ENCODE data around the gene ABCA4. TPM values are rescaled to one million over a fixed set of nuclear protein-coding genes. Genes with fewer than 3 reads are reported as not detected.

The ABCA4 gene
- total and polyA plus RNA-seq, 7 donors, result 0.03 to 0.32 (median 0.09) TPM; not detected in 2

DNA sequence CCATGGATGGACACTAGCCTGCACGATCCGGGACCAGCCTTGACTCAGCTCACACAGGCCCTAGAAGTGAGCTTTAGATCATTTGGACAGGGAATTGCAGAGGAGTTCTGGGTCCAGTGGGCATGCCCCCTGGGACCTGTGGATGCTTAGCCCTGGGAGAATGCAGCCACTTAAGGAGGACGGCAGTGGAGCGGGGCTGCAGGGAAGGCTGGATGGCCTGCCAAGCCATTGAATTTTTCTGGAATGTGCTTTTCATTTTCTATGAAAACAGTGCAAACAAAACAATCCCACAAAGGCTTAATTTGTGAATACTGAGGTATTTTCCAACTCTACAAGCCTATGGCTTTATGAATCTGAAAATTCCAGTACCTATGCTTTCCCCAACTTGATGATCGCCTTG lies 131.3 kb downstream of the ABCA4 start:
- Histone ChIP-seq H3K27me3 (ENCODE audit: insufficient read depth in 3 of 3, low read length in 2 of 3) (no peaks in the 10 kb centered on the region), H3K36me3 (ENCODE audit: insufficient read depth in 1 of 2, low read depth in 1 of 2) (no peaks in the 10 kb centered on the region), H3K9me3 (no peaks in the 10 kb centered on the region), H3K27ac (peak overlapping the region; percentile 33), H3K4me3 (no peak overlapping the region), H3K4me1 (no peaks in the 10 kb centered on the region)
- DNase-seq, result no peak
- WGBS, 3 donors, result 73 to 85% (median 77%) methylated on average over 5 of the region's 5 CpGs
- intact Hi-C loops (cut with DNase I), result no loop called here
- TF ChIP-seq, protein P1, sequence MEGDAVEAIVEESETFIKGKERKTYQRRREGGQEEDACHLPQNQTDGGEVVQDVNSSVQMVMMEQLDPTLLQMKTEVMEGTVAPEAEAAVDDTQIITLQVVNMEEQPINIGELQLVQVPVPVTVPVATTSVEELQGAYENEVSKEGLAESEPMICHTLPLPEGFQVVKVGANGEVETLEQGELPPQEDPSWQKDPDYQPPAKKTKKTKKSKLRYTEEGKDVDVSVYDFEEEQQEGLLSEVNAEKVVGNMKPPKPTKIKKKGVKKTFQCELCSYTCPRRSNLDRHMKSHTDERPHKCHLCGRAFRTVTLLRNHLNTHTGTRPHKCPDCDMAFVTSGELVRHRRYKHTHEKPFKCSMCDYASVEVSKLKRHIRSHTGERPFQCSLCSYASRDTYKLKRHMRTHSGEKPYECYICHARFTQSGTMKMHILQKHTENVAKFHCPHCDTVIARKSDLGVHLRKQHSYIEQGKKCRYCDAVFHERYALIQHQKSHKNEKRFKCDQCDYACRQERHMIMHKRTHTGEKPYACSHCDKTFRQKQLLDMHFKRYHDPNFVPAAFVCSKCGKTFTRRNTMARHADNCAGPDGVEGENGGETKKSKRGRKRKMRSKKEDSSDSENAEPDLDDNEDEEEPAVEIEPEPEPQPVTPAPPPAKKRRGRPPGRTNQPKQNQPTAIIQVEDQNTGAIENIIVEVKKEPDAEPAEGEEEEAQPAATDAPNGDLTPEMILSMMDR (IDR thresholded peaks at IDR 0.05), result no peak
- no peak for ATAC-seq

DNA sequence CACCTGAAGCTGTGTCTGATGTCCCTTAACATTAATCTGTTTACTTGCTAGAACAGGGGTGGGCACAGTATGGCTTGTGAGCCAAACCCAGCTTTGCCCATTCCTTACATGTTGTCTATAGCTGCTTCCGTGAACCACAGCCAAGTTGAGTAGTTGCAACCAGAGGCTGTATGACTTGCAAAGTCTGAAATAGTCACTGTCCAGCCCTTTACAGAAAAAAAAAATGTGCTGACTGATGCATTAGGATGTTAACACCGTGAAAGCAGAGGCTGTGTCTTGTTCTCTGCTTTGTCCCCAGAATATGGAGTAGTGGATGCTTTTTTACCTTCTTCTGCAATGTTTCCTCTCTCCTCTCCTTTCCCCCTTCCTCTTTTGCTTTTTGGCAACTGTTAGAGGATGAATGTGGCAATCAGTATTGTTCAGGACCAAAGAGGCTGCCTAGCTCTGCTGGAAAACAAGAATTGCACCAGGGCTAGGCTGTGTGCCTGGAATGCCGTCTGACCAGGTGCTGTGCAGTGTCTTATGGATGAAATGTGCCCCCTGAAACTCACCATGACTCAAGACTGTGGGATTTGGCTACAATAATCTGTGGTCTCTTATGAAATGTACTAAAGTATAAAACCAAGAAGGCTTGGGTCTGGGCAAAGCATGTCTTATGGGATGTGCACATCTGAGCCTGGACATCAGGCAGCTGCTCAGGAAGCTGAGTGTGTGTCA lies 132.2 kb downstream of the ABCA4 start:
- TF ChIP-seq, protein P1 (IDR thresholded peaks at IDR 0.05), result no peak
- Histone ChIP-seq H3K9me3 (no peaks in the 10 kb centered on the region), H3K27me3 (ENCODE audit: insufficient read depth in 3 of 3, low read length in 2 of 3) (no peaks in the 10 kb centered on the region), H3K36me3 (ENCODE audit: insufficient read depth in 1 of 2, low read depth in 1 of 2) (no peaks in the 10 kb centered on the region), H3K27ac (peak overlapping the region; percentile 33), H3K4me1 (no peaks in the 10 kb centered on the region), H3K4me3 (no peak overlapping the region)
- intact Hi-C loops (cut with DNase I), result no loop called here
- ATAC-seq (peak in 3 of 4 donors; percentile 60 to 78 (median 75)), DNase-seq (no peak)
- 33 to 49% (median 38%) methylated on average over 3 of the region's 3 CpGs for WGBS, 3 donors

DNA sequence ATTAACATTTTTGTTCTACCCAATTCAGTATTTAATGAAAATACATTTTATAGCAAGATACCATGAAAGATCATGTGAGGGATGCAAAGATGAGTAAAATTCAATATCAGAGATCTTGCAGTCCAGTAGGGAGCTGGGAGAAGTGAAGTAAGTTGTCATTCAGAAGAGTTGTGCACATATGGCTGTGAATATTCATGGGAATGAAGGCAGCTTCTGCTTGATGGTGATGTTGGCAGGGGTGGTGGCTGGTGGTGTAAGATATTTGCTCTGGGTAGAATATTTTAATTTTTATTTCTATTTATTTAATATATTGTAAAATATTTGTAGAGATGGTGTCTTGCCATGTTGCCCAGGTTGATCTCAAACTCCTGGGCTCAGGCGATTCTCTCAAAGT lies 139.7 kb downstream of the ABCA4 start:
- intact Hi-C loops (cut with DNase I), result no loop called here
- H3K4me1 ChIP-seq, result peaks cover 12% of the 10 kb centered on the region
- no peak for DNase-seq
- WGBS, 3 donors, result 94 to 97% (median 95%) methylated on average over 1 of the region's 1 CpG
- H3K27me3 ChIP-seq (ENCODE audit: insufficient read depth in 3 of 3, low read length in 2 of 3), result no peaks in the 10 kb centered on the region
- H3K27ac ChIP-seq, result no peak overlapping the region
- TF ChIP-seq, protein P1 (IDR thresholded peaks at IDR 0.05), result no peak
- H3K36me3 ChIP-seq (ENCODE audit: insufficient read depth in 1 of 2, low read depth in 1 of 2), result no peaks in the 10 kb centered on the region
- no peaks in the 10 kb centered on the region for H3K9me3 ChIP-seq
- no peak overlapping the region for H3K4me3 ChIP-seq
- no peak for ATAC-seq

DNA sequence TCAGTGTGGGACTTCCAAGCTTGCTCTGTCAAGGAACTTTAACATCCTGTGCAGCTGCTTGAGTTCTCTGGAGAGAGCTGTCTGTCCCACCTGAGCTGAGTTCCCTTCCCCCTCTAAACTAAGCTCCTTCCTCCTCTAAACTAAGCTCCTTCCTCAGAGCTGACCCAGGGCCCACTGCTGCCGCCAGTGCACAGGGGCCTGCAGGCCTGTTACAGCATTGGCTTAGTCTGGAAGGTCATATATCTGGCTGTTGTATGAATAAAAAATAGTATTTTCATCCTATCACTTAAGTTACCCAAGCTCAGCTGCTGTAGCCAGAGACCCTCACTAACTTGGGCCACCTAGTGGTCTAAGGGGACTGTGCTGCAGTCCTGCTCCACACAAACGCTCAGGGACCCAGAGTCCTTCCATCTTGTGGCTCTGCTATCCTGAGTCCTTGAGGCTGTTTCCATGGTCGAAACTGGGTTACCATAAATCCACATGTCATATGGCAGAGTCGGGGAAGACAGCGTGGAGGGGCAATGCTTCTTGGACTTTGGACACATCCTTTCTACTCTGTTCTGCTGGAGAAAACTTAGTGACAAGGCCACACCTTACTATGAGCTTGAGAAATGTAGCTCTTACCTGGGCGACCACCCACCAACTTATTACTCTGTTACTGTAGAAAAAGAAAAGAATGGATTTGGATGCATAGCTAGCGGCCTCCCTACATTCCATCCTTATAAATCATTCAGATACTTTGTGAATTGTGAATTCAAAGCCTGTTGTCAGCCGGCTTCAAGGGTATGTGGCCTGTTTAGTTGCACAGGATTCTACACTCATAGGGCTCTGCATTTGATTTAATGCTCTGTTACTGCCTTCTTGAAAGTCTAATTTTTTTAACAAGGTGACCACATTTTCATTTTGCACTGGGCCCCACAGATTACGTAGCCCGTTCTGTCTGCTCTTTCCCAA lies 140.4 kb downstream of the ABCA4 start:
- peaks cover 14% of the 10 kb centered on the region for H3K4me1 ChIP-seq
- H3K27ac ChIP-seq, result peak overlapping the region; percentile 39
- WGBS, 3 donors, result 85 to 89% (median 86%) methylated on average over 10 of the region's 10 CpGs
- H3K36me3 ChIP-seq (ENCODE audit: insufficient read depth in 1 of 2, low read depth in 1 of 2), result no peaks in the 10 kb centered on the region
- peak in 1 of 4 donors; percentile 57 for ATAC-seq
- intact Hi-C loops (cut with DNase I), result no loop called here
- no peaks in the 10 kb centered on the region for H3K27me3 ChIP-seq (ENCODE audit: insufficient read depth in 3 of 3, low read length in 2 of 3)
- TF ChIP-seq, protein P1 (IDR thresholded peaks at IDR 0.05), result no peak
- H3K9me3 ChIP-seq, result no peaks in the 10 kb centered on the region
- no peak overlapping the region for H3K4me3 ChIP-seq
- no peak for DNase-seq
